HG03342 (cell line): ENCODE measurements around the gene FXYD4.
A peak's percentile ranks its signal among the peaks of the same experiment; 100 is the strongest.

Experiments used
- ATAC-seq: cut with Tn5 transposase; IDR thresholded peaks from one replicate; pipeline ENCODE4 v1.9.1; 2021; ENCODE audit warnings: mild to moderate bottlenecking, moderate library complexity; ENCODE audit not compliant: unreplicated experiment

FXYD4 gene

GRCh38 chr10:43343126-43343525, 28.3 kb upstream of the FXYD4 start:
- ATAC-seq = no peak

- ATAC-seq = no peak
Observed at GRCh38 chr10:43344051-43344450, 27.4 kb upstream of the FXYD4 start.

- no peak for ATAC-seq
Observed at GRCh38 chr10:43347997-43348396, 23.4 kb upstream of the FXYD4 start.

- ATAC-seq = peak; percentile 100
Observed at GRCh38 chr10:43348511-43349312, 22.7 kb upstream of the FXYD4 start.

GRCh38 chr10:43350156-43350555, 21.3 kb upstream of the FXYD4 start:
- no peak for ATAC-seq

- no peak for ATAC-seq
Observed at GRCh38 chr10:43350686-43351085, 20.8 kb upstream of the FXYD4 start.

- no peak for ATAC-seq
Observed at GRCh38 chr10:43351301-43351700, 20.1 kb upstream of the FXYD4 start.

- no peak for ATAC-seq
Observed at GRCh38 chr10:43352951-43353350, 18.5 kb upstream of the FXYD4 start.

GRCh38 chr10:43353495-43354329, 17.7 kb upstream of the FXYD4 start:
- no peak for ATAC-seq

GRCh38 chr10:43354330-43354635, 17.2 kb upstream of the FXYD4 start:
- ATAC-seq = no peak

- no peak for ATAC-seq
Observed at GRCh38 chr10:43354879-43355380, 16.5 kb upstream of the FXYD4 start.

GRCh38 chr10:43355749-43356371, 15.6 kb upstream of the FXYD4 start:
- no peak for ATAC-seq

GRCh38 chr10:43360086-43360485, 11.3 kb upstream of the FXYD4 start:
- ATAC-seq = no peak

- no peak for ATAC-seq
Observed at GRCh38 chr10:43361547-43362190, 9.8 kb upstream of the FXYD4 start.

- ATAC-seq = peak; percentile 96
Observed at GRCh38 chr10:43362191-43362839, 9.1 kb upstream of the FXYD4 start.

GRCh38 chr10:43365001-43365400, 6.4 kb upstream of the FXYD4 start:
- no peak for ATAC-seq

GRCh38 chr10:43369921-43370320, 1.5 kb upstream of the FXYD4 start:
- ATAC-seq = no peak

- no peak for ATAC-seq
Observed at GRCh38 chr10:43370671-43371215, 693 bp upstream of the FXYD4 start.

- ATAC-seq = no peak
Observed at GRCh38 chr10:43372765-43373361, 1.4 kb downstream of the FXYD4 start.

- no peak for ATAC-seq
Observed at GRCh38 chr10:43373461-43373860, 2.0 kb downstream of the FXYD4 start.
